ENCODE data around the gene SHC2.
"Not testable (repeated sequence)": the region's sequence is repeated elsewhere in the genome, so short reads cannot be mapped to it uniquely, and the experiment has no call there.

The SHC2 gene

DNA sequence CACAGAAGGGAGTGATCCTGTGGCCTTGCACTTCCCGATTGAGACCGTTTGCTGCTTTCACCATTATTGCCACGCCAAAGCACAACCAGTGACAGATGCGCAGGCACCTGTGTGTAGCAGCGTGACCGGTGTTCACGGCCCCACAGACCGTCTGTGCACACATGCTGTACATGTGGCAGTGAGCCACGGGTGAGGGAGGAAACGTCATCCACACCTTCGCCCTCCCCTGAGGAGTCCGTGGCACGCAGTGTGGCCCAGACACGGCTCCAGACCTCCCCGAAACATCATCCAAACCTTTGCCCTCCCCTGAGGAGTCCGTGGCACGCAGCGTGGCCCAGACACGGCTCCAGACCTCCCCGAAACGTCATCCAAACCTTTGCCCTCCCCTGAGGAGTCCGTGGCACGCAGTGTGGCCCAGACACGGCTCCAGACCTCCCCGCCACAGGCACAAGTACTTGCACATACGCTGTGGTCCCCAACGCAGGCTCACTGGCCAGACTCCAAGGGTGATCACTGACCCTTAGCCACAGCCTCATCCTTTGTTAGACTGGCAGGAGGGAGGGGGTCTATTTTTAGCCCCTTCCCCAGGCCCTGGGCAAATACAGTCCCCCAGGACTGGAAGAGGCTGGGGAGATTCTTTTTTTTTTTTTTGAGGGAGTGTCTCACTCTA lies 7.9 kb upstream of the SHC2 start:
- no peak for DNase-seq

DNA sequence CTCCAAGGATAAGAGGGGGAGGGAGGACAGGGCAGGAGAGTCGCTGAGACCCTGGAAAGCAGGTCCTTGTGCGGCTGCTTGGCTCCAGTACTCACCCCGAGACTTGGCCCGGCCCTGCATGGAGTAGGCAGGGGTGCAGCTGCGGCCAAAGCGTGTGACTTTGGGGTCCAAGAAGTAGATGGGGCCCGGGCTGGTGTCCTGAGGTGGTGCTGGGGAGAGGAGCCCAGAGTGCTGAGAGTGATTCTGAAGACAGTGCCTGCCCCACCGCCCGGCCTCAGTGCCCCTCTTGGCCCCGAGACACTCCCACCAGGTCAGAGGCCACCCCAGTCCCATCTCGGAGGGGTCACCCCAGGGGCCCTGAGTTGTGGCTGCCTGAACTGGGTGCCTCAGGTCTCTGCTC lies 6.7 kb upstream of the SHC2 start:
- DNase-seq, result no peak

GRCh38 chr19:465056-465816 lies 4.4 kb upstream of the SHC2 start:
- no peak for DNase-seq

DNA sequence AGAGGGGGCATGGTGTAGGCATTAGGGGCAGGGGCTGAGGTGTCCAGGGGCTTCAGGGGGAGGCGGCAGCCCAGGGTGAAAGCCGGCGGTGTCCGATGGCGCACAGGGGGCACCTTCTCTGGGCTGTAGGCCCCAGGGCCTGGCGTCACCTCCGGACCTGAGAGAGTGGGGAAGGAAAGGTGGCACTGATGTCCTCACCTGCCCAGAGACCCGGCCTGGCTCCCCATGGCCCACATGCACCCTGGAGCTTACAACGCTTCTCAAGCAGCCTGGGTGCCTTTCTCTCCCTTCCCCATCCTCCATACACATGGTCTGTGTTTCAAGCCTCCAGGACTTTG lies 3.3 kb upstream of the SHC2 start:
- DNase-seq, result no peak

- no peak for DNase-seq
These were observed 2.8 kb upstream of the SHC2 start for GRCh38 chr19:463483-464207.

DNA sequence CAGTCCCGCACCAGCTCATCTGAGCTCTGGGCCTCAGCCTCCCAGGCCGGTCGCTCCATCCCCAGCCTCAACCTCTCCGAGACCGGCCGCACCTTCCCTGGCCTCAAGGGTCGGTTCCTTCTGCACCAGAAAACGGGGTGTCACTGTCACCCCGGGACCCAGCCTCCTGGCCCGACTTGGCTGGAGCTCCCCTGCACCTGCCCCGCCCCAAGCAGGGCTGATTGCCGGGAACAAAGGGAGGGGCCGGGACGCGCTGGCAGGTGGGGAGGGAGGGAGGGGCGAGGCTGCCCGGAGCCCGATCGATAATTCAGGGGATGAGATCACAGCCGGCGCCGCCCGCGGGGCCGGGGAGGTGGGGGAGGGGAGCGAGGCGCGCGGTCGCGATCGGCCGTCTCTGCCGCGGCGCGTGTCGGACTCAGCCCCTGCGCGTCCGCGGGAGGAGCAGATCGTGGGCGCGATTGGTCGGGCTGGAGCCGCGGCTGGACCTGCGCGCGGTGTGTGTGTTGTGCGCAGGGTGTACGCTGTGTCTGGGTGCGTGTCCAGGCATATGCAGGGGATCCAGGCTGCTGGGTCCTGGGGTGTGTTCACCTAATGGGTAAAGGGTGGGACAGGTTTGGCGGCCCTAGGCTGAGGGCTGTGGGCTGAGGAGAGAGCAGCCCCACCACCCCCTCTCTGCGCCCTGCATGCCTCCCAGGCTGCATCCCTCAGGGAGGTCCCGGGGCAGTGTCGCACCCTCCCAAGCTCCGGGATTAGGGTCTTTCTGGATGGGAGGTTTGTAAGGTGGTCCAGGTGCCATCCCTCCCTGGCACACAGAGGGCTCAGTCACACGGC lies 1.1 kb upstream of the SHC2 start:
- DNase-seq, result no peak

DNA sequence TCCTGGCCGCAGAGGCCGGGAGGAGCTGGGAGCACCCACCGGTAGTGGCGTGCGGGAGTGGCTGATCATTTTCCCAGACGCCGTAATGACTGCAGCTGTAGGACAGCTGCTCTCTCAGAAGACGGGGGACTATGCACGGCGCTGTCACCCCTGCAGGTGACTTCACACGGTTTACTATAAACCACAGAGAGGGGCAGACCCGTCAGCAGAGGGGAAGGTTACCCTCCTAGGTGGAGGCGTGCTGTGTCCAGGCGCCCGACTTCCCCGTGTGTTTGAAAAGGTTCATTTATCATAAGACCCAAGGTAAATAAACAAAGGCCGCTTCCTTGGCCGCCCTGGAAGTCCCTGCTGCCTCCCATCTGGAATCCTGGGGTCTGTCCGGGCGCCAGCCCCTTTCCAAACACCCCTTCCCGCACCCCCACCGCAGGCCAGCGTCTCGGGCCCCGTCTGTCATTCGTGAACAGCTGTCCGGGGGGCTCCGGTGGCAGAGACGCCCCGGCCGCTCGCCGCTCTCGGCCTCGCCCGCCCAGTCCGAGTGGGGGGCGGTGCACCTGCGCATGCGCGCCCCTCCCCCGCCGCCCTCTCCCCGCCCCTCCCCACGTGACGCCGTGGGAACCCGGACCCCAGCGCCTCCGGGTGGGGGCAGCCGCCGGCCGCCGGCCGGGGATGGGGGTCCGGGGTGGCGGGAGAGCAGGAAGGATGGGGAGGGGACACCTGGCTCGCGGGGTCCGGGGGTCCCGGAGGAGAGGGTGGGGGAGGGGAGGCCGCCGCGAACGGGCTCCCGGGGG lies 915 bp downstream of the SHC2 start:
- DNase-seq, result peak; percentile 5

DNA sequence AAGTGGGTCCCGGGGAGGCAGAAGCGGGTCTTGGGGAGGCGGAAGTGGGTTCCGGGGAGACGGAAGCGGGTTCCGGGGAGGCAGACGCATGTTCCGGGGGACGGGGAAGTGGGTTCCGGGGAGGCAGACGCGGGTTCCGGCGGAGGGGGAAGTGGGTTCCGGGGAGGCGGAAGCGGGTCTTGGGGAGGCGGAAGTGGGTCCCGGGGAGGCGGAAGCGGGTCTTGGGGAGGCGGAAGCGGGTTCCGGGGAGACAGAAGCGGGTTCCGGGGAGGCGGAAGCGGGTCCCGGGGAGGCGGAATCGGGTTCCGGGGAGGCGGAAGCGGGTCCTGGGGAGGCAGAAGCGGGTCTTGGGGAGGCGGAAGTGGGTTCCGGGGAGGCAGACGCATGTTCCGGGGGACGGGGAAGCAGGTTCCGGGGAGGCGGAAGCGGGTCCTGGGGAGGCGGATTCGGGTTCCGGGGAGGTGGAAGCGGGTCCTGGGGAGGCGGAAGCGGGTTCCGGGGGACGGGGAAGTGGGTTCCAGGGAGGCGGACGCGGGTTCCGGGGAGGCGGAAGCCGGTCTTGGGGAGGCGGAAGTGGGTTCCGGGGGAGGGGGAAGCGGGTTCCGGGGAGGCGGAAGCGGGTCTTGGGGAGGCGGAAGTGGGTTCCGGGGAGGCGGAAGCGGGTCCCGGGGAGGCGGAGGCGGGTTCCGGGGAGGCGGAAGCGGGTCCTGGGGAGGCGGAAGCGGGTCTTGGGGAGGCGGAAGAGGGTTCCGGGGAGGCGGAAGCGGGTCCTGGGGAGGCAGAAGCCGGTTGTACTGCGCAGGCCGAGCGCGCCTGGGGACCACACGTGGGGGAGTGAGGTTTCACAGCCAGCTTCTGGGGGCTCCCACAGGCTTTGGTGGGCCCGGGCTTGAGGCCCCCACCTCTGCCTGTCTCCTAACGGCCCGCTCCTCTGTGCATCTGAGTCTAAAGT lies 2.5 kb downstream of the SHC2 start:
- no peak for DNase-seq

GRCh38 chr19:457636-458035 lies 3.2 kb downstream of the SHC2 start:
- DNase-seq, result no peak

DNA sequence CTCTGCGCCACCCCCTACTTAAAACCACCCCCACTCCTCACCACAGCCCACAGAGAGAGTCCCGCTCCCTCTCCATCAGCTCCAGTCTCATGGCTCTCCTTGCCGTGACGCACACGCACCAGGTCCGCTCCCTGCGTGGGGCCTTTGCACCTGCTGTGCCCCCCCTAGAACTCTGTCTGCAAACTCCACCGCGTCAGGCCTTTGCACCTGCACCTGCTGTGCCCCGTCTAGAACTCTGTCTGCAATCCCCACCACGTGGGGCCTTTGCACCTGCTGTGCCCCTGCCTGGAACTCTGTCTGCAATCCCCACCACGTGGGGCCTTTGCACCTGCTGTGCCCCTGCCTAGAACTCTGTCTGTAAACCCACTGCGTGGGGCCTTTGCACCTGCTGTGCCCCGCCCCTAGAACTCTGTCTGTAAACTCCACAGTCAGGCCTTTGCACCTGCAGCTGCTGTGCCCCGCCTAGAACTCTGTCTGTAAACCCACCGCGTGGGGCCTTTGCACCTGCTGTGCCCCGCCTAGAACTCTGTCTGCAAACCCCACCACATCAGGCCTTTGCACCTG lies 4.2 kb downstream of the SHC2 start:
- DNase-seq, result no peak

DNA sequence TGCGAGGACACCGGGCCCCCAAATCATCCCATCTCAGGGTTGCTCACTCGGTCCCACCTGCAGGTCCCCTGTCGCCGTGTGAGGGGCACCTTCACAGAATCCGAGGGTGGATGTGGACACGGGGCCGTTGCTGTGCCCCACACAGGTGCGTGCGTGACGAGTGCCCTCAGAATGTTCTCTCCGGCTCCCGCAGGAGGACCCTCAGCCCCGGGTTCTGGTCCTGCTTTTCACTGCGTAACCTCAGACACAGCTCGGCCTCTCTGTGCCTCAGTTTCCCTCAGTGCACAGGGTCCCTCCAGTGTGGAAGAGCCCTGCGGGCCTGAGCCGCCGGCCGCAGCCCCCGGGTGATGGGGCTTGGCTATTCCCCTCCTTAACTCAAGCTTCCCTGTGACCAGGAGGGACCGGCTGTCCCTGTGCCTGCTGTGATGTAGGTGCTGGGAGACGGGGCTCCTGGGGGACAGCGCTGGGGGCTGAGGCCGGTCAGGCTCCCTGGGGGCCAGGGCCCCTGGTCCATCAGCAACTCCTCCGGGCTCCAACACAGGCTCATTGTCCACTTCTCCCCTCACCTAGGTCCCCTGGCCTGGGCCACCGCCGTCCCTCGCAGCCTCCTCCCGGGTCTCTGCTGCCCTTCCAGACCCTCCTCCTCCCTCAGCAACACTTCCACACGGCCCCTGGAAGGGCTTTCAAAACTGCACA lies 4.8 kb downstream of the SHC2 start:
- DNase-seq, result no peak

GRCh38 chr19:455031-455705 lies 5.7 kb downstream of the SHC2 start:
- no peak for DNase-seq

DNA sequence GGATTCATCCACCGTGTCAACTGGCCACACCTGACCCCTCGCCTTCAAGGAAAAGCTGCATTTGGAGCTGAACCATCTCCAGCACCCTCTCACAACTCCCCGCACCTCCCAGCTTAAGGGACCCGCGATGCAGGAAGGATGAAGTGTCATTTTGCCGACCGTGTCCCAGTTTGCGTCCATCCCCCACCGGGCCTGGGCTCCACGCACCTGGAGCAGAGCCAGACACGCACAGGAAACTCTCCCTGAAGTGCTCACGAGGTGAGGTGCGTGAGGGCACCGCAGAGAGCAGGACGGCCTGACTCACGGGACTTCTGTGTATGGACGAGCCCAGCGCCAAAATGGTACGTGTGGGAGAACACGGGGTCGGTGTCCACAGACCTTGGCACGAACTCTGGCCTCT lies 7.2 kb downstream of the SHC2 start:
- no peak for DNase-seq

DNA sequence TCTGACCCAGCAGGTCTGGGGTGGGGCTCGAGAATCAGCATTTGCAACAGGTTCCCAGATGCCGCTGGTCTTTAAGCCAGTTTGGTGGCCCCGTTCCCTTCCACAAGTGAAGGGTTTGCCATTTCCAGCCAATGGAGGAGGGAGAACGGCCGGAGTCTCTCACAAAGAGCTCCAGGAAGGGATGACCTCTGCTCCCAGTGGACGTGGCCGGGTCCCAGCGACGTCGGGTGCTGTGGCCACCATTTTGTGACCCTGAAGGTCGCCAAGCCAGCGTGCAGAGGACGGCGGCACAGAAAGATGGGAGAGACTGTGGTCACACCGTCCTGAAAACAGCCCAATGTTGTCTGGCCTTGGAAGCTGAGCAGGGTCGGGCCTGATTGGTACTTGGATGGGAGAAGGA lies 8.0 kb downstream of the SHC2 start:
- no peak for DNase-seq

GRCh38 chr19:450912-451481 lies 9.8 kb downstream of the SHC2 start:
- not testable (repeated sequence) for DNase-seq

DNA sequence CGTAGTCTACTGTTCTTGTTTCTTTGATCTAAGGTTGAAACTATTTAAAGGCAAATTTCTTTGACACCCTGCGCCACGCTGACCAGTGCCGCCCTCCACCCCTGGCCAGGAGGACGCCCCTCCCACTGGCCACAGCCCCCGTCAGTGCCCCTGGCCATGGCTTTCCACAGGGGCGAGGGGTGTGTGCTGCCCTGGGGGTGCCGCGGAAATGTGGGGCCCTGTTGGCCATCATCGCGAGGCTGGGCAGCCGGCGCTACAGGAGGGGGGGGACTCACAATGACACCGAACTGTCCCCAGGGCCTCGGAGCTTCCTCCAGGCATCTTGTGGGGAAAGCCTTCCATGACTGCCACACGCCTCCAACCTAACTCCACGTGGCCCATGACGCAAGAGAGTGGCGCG lies 10.9 kb downstream of the SHC2 start:
- no peak for DNase-seq

GRCh38 chr19:447816-448560 lies 12.8 kb downstream of the SHC2 start:
- no peak for DNase-seq

DNA sequence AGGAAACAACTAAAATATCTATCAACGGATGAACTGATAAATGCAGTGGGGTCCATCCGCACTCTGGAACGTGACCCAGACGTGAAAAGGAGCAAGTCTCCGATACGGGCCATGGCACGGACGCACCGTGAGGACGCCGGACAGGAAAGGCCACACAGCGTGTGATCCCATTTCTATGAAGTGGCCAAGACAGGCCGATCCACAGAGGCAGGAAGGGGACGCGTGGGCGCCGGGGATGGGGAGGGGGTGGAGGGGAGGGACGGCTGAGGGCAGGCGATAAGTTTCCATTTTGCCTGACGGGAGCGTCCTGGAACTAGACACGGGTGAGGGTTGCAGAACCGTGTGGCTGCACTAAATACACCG lies 13.8 kb downstream of the SHC2 start:
- no peak for DNase-seq

Measured in stimulated activated CD4-positive, alpha-beta T cell treated with anti-CD3 and anti-CD28 coated beads, Interleukin-12 subunit alpha, Interleukin-12 subunit beta, amount 100 ng/mL, for 4 hours (primary cell).